Mesodermal cell (in vitro differentiated cells): Measurements from ENCODE around the gene USHBP1.
"Not testable (repeated sequence)": the region's sequence is repeated elsewhere in the genome, so short reads cannot be mapped to it uniquely, and the experiment has no call there.

ENCODE experiments used
- H3K27ac ChIP-seq: 2 replicates; pipeline ENCODE4 v1.7.0; 2013; ENCODE audit warnings: mild to moderate bottlenecking, low read depth, low read length, moderate library complexity; ENCODE audit not compliant: severe bottlenecking
- H3K36me3 ChIP-seq: 2 replicates; pipeline ENCODE4 v1.7.1; 2013; ENCODE audit warnings: mild to moderate bottlenecking, low read length, moderate library complexity; ENCODE audit not compliant: control insufficient read depth, insufficient read depth
- H3K4me1 ChIP-seq: one replicate; pipeline ENCODE4 v1.7.1; 2013; ENCODE audit warnings: mild to moderate bottlenecking, low read length; ENCODE audit not compliant: insufficient read depth, control insufficient read depth, poor library complexity, severe bottlenecking
- H3K4me3 ChIP-seq: 2 replicates; pipeline ENCODE4 v1.7.0; 2013; ENCODE audit warnings: low read length, control low read depth, mild to moderate bottlenecking; ENCODE audit not compliant: insufficient read depth, poor library complexity, severe bottlenecking; ENCODE audit errors: extremely low read depth
- H3K9me3 ChIP-seq: 2 replicates; pipeline ENCODE4 v1.7.1; 2013; ENCODE audit warnings: mild to moderate bottlenecking, low read length, moderate library complexity; ENCODE audit not compliant: control insufficient read depth
- WGBS, 2 experiments: methylation state at CpG; one replicate each; pipeline ENCODE4 v1.1.5; 2013; ENCODE audit warnings: missing lambda C conversion rate in 2 of 2; ENCODE audit not compliant: insufficient coverage in 2 of 2; 5-methylcytosine and 5-hydroxymethylcytosine counted together

USHBP1 gene

GRCh38 chr19:17295551-17295950, 31.0 kb upstream of the USHBP1 start:
- H3K9me3 ChIP-seq, H3K27ac ChIP-seq, H3K4me1 ChIP-seq, H3K4me3 ChIP-seq: not testable (repeated sequence)
- H3K36me3 ChIP-seq, result peaks cover 37% of the 10 kb centered on the region
- 96 to 100% methylated on average over 6 of the region's 6 CpGs for WGBS, 2 experiments

DNA sequence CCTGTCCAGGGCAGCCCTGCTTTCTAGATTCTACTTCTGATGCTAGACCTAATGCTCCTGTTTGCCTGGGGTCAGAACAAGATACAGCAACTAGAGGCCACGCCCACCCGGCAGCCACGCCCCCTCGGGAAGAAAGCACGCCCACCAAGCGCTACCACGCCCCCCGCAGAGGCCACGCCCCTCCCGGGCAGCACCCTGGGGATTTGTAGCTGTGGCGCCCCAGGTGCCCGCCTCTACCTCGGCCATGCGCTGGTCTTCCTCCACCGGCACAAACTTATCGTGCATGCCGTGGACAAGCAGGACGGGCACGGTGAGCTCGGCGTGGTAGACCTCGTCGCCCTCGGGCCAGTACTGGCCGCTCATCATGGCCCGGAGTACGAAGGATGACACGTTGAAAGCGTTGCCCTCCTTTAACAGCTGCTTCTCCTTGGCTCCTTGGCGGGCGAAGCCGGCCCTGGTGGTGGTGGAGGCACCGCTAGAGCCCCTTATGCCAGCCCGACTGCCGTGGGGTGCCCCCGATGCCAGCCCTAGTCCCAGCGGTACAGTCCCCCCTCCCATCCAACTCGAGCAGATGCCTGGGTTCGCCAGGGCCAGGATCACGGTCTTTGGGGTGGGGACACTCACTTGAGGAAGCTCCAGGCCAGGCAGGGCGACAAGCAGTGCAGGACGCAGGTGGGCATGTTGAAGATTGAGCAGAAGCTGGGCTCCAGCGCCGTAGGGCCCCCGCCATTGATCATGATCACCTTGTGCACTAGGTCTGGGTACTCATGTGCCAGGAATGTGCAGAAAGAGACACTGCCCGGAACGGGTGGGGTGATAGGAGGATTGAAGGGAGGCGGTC, 29.7 kb upstream of the USHBP1 start:
- Histone ChIP-seq H3K4me3 (no peak overlapping the region), H3K4me1 (peaks cover 4% of the 10 kb centered on the region), H3K36me3 (peaks cover 37% of the 10 kb centered on the region), H3K9me3 (peaks cover 6% of the 10 kb centered on the region), H3K27ac (no peak overlapping the region)
- WGBS, 2 experiments, result 82 to 90% methylated on average over 45 to 47 of the region's 48 CpGs

GRCh38 chr19:17293605-17294004, 29.1 kb upstream of the USHBP1 start:
- H3K9me3 ChIP-seq, result peaks cover 6% of the 10 kb centered on the region
- peaks cover 4% of the 10 kb centered on the region for H3K4me1 ChIP-seq
- peaks cover 34% of the 10 kb centered on the region for H3K36me3 ChIP-seq
- H3K4me3 ChIP-seq, result peak overlapping the region; percentile 52
- WGBS, 2 experiments, result 93 to 98% methylated on average over 13 of the region's 14 CpGs
- no peak overlapping the region for H3K27ac ChIP-seq

GRCh38 chr19:17292301-17293074, 27.9 kb upstream of the USHBP1 start:
- Histone ChIP-seq H3K27ac (peak overlapping the region; percentile 94), H3K4me3 (peak overlapping the region; percentile 52), H3K4me1 (peaks cover 4% of the 10 kb centered on the region), H3K9me3 (no peaks in the 10 kb centered on the region), H3K36me3 (peaks cover 24% of the 10 kb centered on the region)
- 3 to 4% methylated on average over 37 to 38 of the region's 46 CpGs for WGBS, 2 experiments

DNA sequence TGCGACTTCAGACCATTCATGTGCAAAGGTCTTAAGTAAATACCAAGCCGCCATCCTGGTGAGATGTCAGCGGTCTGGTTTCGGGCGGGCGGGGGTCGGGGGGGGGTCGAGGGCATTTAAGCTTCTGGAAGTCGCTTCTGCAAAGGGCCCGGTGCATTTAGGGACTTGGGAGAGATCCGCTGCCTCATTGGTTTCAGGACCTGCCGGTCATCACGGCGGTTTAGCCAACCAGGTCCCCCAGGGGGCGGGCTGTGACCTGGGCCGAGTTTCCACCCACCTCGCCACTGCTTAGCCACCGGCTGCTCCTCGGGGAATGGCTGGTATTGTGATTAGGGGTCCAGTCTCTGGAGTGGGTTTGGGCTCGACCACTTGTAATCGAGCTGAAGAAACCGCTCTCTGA, 24.9 kb upstream of the USHBP1 start:
- Histone ChIP-seq H3K4me1 (peaks cover 4% of the 10 kb centered on the region), H3K27ac (no peak overlapping the region), H3K9me3 (peaks cover 3% of the 10 kb centered on the region), H3K4me3 (peak overlapping the region; percentile 5), H3K36me3 (peaks cover 8% of the 10 kb centered on the region)
- WGBS, 2 experiments, result 23 to 27% methylated on average over 11 to 14 of the region's 22 CpGs

- Histone ChIP-seq H3K4me3 (no peak overlapping the region), H3K36me3 (peaks cover 4% of the 10 kb centered on the region), H3K9me3 (peaks cover 3% of the 10 kb centered on the region), H3K27ac (no peak overlapping the region), H3K4me1 (no peaks in the 10 kb centered on the region)
- 91% methylated on average over 8 to 9 of the region's 9 CpGs for WGBS, 2 experiments
These were observed 22.2 kb upstream of the USHBP1 start for GRCh38 chr19:17286752-17287151.

DNA sequence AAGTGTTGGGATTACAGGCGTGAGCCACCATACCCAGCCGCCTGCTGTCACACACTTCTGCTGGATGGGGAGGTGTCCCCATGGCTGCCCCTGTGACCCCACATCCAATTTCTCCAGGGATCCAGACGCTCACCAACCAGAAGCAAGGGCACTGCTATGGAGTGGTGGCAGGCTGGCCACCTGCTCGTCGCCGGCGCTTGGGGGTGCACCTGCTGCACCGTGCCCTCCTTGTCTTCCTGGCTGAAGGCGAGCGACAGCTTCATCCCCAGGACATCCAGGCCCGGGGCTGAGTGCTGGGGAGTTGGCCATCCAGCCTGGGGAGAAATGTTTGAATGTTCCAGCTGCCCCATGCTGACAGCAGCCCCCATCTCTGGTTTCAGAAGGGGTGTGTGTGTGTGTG, 21.7 kb upstream of the USHBP1 start:
- H3K36me3 ChIP-seq, result peaks cover 4% of the 10 kb centered on the region
- WGBS, 2 experiments, result 93 to 97% methylated on average over 9 to 11 of the region's 11 CpGs
- H3K27ac ChIP-seq, result no peak overlapping the region
- H3K4me1 ChIP-seq, result no peaks in the 10 kb centered on the region
- H3K4me3 ChIP-seq, result no peak overlapping the region
- H3K9me3 ChIP-seq, result peaks cover 3% of the 10 kb centered on the region

GRCh38 chr19:17285415-17286135, 21.0 kb upstream of the USHBP1 start:
- H3K9me3 ChIP-seq, result peaks cover 3% of the 10 kb centered on the region
- 88 to 92% methylated on average over 17 of the region's 18 CpGs for WGBS, 2 experiments
- H3K27ac ChIP-seq, result no peak overlapping the region
- peaks cover 4% of the 10 kb centered on the region for H3K36me3 ChIP-seq
- no peak overlapping the region for H3K4me3 ChIP-seq
- H3K4me1 ChIP-seq, result no peaks in the 10 kb centered on the region

GRCh38 chr19:17283504-17283996, 19.0 kb upstream of the USHBP1 start:
- WGBS, 2 experiments, result 94 to 100% methylated on average over 4 to 7 of the region's 7 CpGs
- peaks cover 3% of the 10 kb centered on the region for H3K9me3 ChIP-seq
- H3K4me1 ChIP-seq, result no peaks in the 10 kb centered on the region
- H3K36me3 ChIP-seq, result peaks cover 16% of the 10 kb centered on the region
- no peak overlapping the region for H3K27ac ChIP-seq
- H3K4me3 ChIP-seq, result no peak overlapping the region

DNA sequence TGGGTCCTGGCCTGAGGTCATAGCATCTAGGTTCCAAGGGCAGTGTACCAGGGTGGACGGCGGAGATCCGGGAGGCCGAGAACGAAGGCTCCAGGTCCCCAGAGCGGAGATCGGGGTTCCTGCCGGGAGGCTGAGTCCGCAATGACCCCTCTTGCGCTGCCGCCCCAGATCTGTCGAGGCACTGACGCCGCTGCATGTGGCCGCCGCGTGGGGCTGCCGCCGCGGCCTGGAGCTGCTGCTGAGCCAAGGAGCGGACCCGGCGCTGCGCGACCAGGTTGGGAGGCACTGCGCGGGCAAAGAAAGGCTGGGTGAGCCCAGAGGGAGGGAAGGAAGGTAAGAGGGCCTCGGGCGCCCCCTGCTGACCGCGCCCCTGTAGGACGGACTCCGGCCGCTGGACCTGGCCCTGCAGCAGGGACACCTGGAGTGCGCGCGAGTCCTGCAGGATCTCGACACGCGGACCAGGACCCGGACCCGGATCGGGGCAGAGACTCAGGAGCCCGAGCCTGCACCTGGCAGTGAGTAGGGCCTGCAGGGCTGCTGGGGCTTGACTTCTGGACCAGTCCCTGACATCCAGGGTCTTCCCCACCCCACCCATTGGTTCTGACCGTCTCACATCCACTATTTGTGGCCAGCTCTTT, 18.1 kb upstream of the USHBP1 start:
- H3K4me3 ChIP-seq, result peak overlapping the region; percentile 27
- H3K36me3 ChIP-seq, result peaks cover 22% of the 10 kb centered on the region
- peaks cover 3% of the 10 kb centered on the region for H3K9me3 ChIP-seq
- no peaks in the 10 kb centered on the region for H3K4me1 ChIP-seq
- WGBS, 2 experiments, result 8 to 10% methylated on average over 33 to 44 of the region's 45 CpGs
- no peak overlapping the region for H3K27ac ChIP-seq
